Measurements from ENCODE around the gene C19orf67.
A peak's percentile ranks its signal among the peaks of the same experiment; 100 is the strongest.
"Not testable (repeated sequence)": the region's sequence is repeated elsewhere in the genome, so short reads cannot be mapped to it uniquely, and the experiment has no call there.

Gene C19orf67

DNA sequence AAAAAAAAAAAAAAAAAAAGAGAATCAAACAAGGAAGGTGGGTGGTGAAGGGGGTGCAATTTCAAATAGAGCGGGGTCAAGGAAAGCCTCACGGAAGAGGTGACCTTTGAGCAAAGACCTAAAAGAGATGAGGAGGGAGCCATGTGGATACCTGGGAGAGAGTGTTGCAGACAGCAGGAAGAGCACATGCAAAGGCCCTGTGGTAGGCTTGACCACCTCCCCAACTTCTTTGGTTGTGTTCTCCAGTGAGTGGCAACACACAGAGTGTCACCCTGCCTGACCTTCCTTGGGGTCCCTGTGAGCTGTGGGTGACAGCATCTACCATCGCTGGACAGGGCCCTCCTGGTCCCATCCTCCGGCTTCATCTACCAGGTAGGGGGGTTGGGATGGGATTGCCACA is 35.1 kb downstream of the C19orf67 start:
- no peak overlapping the region for H3K4me3 ChIP-seq (ENCODE audit: low read length)
- TF ChIP-seq ZNF274 (IDR thresholded peaks at IDR 0.05; ENCODE audit: low read depth, low read length) = no peak

DNA sequence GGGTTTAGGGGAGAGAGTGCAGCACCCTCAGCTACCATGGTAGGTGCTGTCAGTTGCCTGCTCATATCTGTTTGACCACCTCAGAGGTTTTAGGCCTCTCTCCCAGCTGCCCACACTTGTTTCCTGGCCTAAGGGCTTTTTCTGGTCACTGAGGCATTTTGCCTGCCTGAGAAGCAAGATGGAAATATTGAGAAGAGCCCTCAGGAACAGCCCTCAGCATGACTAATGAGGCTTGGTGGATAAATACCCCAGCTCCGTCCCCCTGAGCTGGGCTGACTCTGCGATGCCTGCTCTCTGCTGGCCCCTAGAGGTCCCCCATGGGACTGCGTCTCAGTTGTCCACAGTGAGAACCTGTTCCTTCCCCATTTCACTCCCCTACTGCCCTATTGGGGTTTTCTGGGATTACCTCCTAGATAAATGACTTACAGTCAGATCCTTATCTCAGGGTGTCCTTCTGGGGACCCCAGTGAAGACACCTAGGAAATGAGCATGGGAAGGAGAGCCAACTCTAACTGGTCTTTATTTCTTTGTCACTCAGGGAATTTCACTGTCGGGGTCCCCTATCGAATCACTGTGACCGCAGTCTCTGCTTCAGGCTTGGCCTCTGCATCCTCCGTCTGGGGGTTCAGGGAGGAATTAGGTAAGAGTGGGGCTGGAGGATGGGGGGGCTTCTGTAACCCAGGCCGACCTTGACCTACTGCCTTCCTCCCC is 37.0 kb downstream of the C19orf67 start:
- no peak overlapping the region for H3K4me3 ChIP-seq (ENCODE audit: low read length)
- no peak for TF ChIP-seq ZNF274 (IDR thresholded peaks at IDR 0.05; ENCODE audit: low read depth, low read length)

GRCh38 chr19:14047866-14048265 is 37.7 kb downstream of the C19orf67 start:
- H3K4me3 ChIP-seq (ENCODE audit: low read length) = not testable (repeated sequence)

- not testable (repeated sequence) for H3K4me3 ChIP-seq (ENCODE audit: low read length)
Measured at GRCh38 chr19:14042659-14043608, 42.6 kb downstream of the C19orf67 start.

- no peak for TF ChIP-seq ZNF274 (IDR thresholded peaks at IDR 0.05; ENCODE audit: low read depth, low read length)
- H3K4me3 ChIP-seq (ENCODE audit: low read length) = no peak overlapping the region
Measured at GRCh38 chr19:14039181-14039580, 46.4 kb downstream of the C19orf67 start.

DNA sequence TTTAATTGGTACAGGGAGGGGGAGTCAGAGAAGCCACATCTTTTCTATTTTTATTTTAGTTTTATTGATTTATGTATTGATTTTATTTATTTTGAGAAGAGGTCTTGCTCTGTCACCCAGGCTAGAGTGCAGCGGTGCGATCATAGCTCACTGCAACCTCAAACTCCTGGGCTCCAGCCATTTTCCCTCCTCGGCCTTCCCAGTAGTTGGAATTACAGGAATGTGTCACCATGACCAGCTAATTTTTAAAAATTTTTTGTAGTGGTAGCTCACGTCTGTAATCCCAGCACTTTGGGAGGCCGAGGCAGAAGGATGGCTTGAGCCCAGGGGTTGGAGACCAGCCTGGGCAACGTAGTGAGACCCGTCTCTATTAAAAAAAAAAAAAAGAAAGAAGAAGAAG is 49.9 kb downstream of the C19orf67 start:
- no peak overlapping the region for H3K4me3 ChIP-seq (ENCODE audit: low read length)
- no peak for TF ChIP-seq ZNF274 (IDR thresholded peaks at IDR 0.05; ENCODE audit: low read depth, low read length)

DNA sequence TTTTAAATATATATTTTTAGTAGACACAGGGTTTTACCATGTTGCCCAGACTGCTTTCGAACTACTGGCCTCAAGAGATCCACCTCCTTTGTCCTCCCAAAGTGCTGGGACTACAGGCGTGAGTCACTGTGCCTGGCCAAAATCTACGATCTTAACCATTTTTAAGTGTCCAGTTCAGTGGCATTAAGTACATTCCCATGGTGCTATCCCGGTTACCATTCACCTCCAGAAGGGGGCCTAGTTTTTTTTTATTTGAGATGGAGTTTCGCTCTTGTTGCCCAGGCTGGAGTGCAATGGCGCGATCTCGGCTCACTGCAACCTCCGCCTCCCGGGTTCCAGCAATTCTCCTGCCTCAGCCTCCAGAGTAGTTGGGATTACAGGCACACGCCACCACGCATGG is 50.4 kb downstream of the C19orf67 start:
- not testable (repeated sequence) for H3K4me3 ChIP-seq (ENCODE audit: low read length)

DNA sequence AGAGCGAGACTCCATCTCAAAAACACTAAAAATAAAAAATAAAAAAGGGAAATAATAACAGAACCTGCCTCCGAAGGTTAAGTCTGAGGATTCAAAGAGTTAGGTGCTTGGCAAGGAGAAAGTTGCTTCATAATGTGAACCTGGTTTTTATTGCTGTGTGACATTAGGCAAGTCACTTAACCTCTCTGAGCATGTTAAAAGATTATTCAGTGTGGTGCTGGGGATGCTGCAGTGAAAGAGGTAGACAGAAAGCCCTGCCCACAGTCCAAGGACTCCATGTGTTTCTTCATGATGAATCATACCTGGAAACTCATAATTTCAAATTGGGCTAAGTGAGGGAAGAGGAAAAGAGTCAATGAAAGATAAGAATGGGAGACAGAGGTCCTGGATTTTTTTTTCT is 51.6 kb downstream of the C19orf67 start:
- H3K4me3 ChIP-seq (ENCODE audit: low read length) = no peak overlapping the region
- TF ChIP-seq ZNF274 (IDR thresholded peaks at IDR 0.05; ENCODE audit: low read depth, low read length) = no peak

DNA sequence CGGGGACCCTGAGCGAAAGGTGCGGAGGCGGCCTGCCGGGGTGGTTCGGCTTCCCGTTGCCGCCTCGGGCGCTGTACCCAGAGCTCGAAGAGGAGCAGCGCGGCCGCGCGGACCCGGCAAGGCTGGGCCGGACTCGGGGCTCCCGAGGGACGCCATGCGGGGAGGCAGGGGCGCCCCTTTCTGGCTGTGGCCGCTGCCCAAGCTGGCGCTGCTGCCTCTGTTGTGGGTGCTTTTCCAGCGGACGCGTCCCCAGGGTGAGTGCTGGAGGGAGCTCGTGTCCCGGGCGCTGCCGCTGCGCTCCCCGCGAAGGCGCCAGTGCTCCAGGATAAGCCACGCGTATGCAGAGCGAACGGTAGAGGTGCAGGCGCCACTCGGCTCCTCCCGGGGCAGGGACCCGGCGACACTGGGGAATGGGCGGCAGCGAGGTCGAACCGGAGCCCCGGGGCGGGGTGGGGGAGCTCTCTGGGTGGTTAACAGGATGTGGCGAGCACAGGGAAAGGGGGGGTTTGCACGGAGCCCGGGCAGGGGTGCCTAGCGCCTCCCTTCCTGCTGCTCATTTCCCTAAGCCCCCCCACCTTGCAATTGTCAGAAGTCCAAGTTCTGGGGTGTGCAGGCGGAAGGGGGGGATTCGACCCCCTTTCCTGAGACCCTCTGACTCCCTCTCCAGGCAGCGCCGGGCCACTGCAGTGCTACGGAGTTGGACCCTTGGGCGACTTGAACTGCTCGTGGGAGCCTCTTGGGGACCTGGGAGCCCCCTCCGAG is 53.7 kb downstream of the C19orf67 start, which contains the start of gene IL27RA:
Gene IL27RA, plus strand, starts transcription at position 44 of the 762 bp plus-strand sequence. Its CDS starts 111 bp downstream, at position 155.
- no peak for TF ChIP-seq ZNF274 (IDR thresholded peaks at IDR 0.05; ENCODE audit: low read depth, low read length)
- H3K4me3 ChIP-seq (ENCODE audit: low read length) = peak within 1 kb of the TSS; percentile 91

Measured in GM08714 (cell line).